ENCODE data around the gene THSD4. TPM values are rescaled to one million over a fixed set of nuclear protein-coding genes. Genes with fewer than 3 reads are reported as not detected.

Gene THSD4
- total RNA-seq, 1 donor from 2014 or later: 5.1 TPM

GRCh38 chr15:71444866-71445590 lies 329.8 kb downstream of the THSD4 start:
- DNase-seq (ENCODE audit: low spot score): no peak

DNA sequence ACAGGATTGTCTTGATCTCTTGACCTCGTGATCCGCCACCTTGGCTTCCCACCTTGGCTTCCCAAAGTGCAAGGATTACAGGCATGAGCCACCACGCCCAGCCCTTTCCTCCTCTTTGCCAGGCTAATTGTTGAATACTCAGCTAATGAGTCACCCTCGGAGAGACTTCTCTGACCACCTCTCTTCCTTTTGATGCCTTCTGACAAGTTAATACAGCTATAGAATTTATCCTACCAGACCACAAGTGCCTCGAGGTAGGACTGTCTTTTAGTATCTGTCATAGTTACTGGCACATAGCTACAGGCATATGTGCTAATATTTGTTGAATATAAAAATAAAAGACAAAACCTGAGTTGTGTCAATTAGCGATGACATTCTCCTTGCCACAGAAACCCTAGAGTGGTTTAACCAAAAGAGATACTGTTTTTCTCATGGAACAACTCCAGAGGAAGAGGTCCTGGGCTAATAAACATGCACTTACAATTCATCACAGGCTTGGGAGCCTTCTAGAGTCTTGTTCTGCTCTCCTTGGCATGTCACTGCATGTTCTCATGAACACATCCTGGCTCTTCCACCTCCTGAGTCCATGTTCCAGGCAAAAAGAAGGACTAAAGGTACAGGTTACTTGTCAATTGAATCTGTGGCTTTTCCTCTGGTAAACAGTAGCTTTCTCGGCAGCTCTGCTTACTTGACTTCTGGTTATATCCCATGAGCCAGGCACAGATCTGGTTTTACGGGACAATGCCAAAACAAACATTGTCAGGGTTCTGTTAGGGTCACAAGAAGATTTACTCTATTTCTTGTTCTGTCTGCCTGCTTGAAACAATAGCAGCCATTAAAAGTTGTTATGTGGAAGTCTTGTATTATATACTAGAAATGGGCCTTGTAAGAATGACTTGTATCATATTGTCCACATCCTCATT lies 332.3 kb downstream of the THSD4 start:
- DNase-seq (ENCODE audit: low spot score): no peak

DNA sequence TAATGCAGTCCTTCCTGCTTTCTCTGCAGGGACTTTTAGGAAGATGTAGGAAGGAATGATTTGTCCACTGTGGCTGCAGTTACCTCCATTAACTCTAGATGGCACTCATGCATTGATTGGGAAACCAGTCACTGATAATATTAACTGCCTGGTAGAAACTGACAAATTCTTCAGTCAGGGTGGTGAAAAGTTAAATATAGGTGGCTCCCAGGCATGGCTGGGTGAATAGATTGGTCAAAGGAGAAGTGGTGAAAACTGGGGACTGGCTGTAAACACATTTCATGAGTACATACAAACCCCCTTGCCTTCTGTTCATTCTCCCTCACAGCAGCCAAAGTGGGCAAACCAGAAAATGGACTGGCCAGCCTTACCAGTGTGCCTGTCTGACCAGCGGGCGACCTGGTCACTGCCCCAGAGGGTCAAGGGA lies 333.4 kb downstream of the THSD4 start:
- no peak for DNase-seq (ENCODE audit: low spot score)

GRCh38 chr15:71449363-71449762 lies 334.1 kb downstream of the THSD4 start:
- DNase-seq (ENCODE audit: low spot score): no peak

- no peak for DNase-seq (ENCODE audit: low spot score)
These were observed 334.7 kb downstream of the THSD4 start for GRCh38 chr15:71449956-71450355.

DNA sequence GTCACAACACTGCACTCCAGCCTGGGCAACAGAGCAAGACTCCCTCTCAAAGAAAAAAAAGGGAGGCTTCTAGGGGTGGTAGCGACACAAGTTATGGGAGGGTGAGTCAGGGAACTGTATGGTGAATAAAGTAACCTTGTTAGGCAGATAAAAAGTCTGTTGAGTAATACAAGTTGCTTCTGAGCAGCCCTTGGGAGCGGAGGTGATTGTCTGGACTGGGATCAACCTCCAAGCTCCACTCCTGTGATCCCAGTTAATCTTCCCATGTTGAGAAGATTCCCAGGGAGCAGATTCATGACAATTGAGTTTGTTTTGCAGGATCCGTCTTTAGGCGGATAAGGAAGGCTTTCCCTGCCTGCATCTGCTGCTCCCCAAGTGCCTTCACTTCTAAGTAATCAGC lies 335.9 kb downstream of the THSD4 start:
- DNase-seq (ENCODE audit: low spot score): no peak

- DNase-seq (ENCODE audit: low spot score): no peak
These were observed 337.6 kb downstream of the THSD4 start for GRCh38 chr15:71452893-71453292.

- no peak for DNase-seq (ENCODE audit: low spot score)
These were observed 339.3 kb downstream of the THSD4 start for GRCh38 chr15:71454462-71454996.

- no peak for DNase-seq (ENCODE audit: low spot score)
These were observed 339.8 kb downstream of the THSD4 start for GRCh38 chr15:71455107-71455506.

GRCh38 chr15:71455878-71456277 lies 340.6 kb downstream of the THSD4 start:
- DNase-seq (ENCODE audit: low spot score): no peak

GRCh38 chr15:71456362-71456761 lies 341.1 kb downstream of the THSD4 start:
- no peak for DNase-seq (ENCODE audit: low spot score)

- no peak for DNase-seq (ENCODE audit: low spot score)
These were observed 341.5 kb downstream of the THSD4 start for GRCh38 chr15:71456811-71457210.

GRCh38 chr15:71458089-71458660 lies 342.9 kb downstream of the THSD4 start:
- DNase-seq (ENCODE audit: low spot score): no peak

DNA sequence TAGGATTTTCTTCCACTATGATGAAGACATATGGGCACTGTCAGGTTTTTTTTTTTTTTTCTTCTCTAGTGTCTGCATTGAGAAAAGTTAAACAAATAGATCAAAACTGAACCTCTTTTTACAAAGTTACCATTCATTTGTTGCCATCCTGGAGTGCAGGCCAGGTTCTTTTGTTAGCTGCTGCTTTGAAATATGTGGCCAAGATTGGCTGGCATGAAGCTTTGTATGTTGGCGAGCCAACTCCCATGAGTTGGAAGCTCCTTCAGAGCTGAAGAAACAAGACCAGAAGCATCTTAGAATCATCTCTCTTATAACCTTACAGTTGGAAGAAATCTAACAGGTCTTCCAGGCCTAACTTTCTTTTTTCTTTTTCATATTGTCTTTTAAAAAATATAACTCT lies 346.5 kb downstream of the THSD4 start:
- DNase-seq (ENCODE audit: low spot score): no peak

GRCh38 chr15:71462638-71463037 lies 347.4 kb downstream of the THSD4 start:
- no peak for DNase-seq (ENCODE audit: low spot score)

GRCh38 chr15:71463156-71463665 lies 347.9 kb downstream of the THSD4 start:
- no peak for DNase-seq (ENCODE audit: low spot score)

GRCh38 chr15:71465131-71465955 lies 350.1 kb downstream of the THSD4 start:
- DNase-seq (ENCODE audit: low spot score): no peak

DNA sequence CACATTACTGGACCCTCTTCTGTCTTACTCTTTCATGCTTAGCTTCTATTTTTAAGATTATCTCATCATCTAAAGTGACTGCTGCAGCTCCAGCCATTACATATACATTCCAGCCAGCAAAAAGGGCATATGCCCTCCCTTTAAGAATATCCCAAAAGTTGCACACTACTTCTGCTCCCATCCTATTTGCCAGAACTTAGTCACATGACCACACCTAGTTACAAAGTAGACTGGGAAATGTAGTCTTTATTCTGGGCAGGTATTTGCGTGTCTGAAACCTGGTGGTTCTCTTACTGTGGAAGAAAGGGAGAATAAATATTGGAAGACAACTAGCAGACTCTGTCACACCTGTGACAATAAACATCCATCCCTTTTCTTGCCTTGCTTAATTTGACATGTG lies 353.4 kb downstream of the THSD4 start:
- DNase-seq (ENCODE audit: low spot score): no peak

DNA sequence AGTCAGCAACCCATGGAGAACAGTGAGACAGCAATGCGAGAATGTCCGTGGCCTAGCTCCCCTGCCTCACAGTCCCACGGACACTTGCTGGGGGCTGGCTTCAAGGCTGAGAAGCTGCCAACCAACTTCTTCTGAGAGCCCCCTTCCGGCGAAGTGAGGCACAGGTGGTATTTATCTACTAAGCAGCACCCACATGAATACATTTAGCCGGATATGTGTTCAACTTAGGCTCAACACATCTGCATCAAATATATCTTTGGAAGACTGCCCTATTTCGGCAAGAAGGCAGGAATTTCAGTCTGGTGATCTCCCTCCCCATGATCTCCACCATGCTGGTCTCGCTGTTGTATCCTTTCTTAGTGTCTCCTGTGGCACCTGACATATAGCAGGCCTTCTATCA lies 354.1 kb downstream of the THSD4 start:
- no peak for DNase-seq (ENCODE audit: low spot score)

DNA sequence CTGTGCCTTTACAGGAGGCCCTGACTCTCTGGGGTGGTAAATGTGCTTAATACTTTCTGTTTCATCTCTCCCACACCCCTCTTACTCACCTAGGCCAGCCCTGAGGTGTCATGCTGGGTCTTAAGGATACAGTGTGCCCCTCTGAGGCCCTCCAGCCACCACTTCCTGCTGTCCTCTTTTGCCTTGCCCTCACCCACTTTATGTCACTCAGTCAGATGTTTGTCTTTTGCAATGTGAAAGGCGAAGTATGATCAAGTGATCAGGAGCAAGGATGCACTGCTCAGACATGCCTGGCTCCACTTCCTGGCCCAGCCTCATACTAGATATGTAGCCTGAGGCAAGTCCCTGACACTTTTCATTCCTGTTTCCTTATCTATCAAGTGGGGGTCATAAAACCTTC lies 356.1 kb downstream of the THSD4 start:
- no peak for DNase-seq (ENCODE audit: low spot score)

GRCh38 chr15:71472566-71472965 lies 357.3 kb downstream of the THSD4 start:
- no peak for DNase-seq (ENCODE audit: low spot score)

Data from mesenteric fat pad (tissue), 1 donor.